HepG2 (cell line): ENCODE measurements around the gene MYEOV.

Experiments
- ELF1 ChIP-seq: sonication (generic); formaldehyde crosslinking; IDR thresholded peaks from 2 replicates; pipeline ENCODE4 v1.4.0; 2020; ENCODE audit warnings: missing genetic modification reagents
- MAFK ChIP-seq, 2 experiments: IDR thresholded peaks in 1 of 2; conservative IDR thresholded peaks in 1 of 2; 2 replicates each; pipeline ENCODE4 v1.6.1; 2011; ENCODE audit warnings: improper control_type of control experiment in 2 of 2, low read length in 2 of 2
- MYC ChIP-seq: sonication (generic); formaldehyde crosslinking; IDR thresholded peaks from 2 replicates; pipeline ENCODE4 v1.9.0; 2021; ENCODE audit warnings: missing genetic modification reagents, borderline replicate concordance
- SAP130 ChIP-seq: IDR thresholded peaks from 2 replicates; pipeline ENCODE4 v1.6.1; 2016; ENCODE audit warnings: low read depth
- SUZ12 ChIP-seq: fragments of 150-350 bp; IDR thresholded peaks from 2 replicates; pipeline ENCODE4 v1.6.1; 2014; ENCODE audit warnings: low read depth, low read length
- UBTF ChIP-seq: sonication (generic); formaldehyde crosslinking; IDR thresholded peaks from 2 replicates; pipeline ENCODE4 v1.4.0; 2020; ENCODE audit warnings: mild to moderate bottlenecking, missing genetic modification reagents
- ZKSCAN1 ChIP-seq: fragments of 150-350 bp; IDR thresholded peaks from 2 replicates; pipeline ENCODE4 v1.6.1; 2014; ENCODE audit warnings: low read length
- ZNF101 ChIP-seq: sonication (generic); formaldehyde crosslinking; IDR thresholded peaks from 2 replicates; pipeline ENCODE4 v1.4.0; 2020; ENCODE audit warnings: mild to moderate bottlenecking, low read depth, missing genetic modification reagents, borderline replicate concordance
- TF ChIP-seq, protein P1 (sequence below): sonication (generic); formaldehyde crosslinking; IDR thresholded peaks from 2 replicates; pipeline ENCODE4 v1.9.0; 2021; ENCODE audit warnings: missing genetic modification reagents, borderline replicate concordance
- TF ChIP-seq, protein P2 (sequence below): sonication (generic); formaldehyde crosslinking; IDR thresholded peaks from 2 replicates; pipeline ENCODE4 v1.5.0; 2020; ENCODE audit warnings: mild to moderate bottlenecking, missing genetic modification reagents, moderate library complexity
- TF ChIP-seq, protein P3 (sequence below), 2 experiments: sonication (generic) in 1 of 2; formaldehyde crosslinking in 1 of 2; IDR thresholded peaks; 2 replicates each; pipeline versions ENCODE4 v1.5.1 to v1.6.1; 2011 to 2020; ENCODE audit warnings: borderline replicate concordance in 1 of 2, low read depth in 1 of 2, low read length in 1 of 2, mild to moderate bottlenecking in 1 of 2, missing genetic modification reagents in 1 of 2, moderate library complexity in 1 of 2
- TF ChIP-seq, protein P4 (sequence below): sonication (generic); formaldehyde crosslinking; IDR thresholded peaks from 2 replicates; pipeline ENCODE4 v1.9.0; 2021; ENCODE audit warnings: missing genetic modification reagents, mild to moderate bottlenecking, borderline replicate concordance

- TF ChIP-seq ZKSCAN1 (peak; percentile 83), ELF1 (CRISPR knock-in tag) (0 out of 2 replicates have a peak, but pooled peaks have one; percentile 22), UBTF (CRISPR knock-in tag) (no peak), SUZ12 (no peak), SAP130 (CRISPR knock-in tag) (peak; percentile 59), ZNF101 (no peak), MYC (no peak), MAFK (conservative IDR thresholded peaks at IDR 0.05 in 1 of 2, IDR thresholded peaks at IDR 0.05 in 1 of 2; ENCODE audit: low read length in 2 of 2) (no peak)
- TF ChIP-seq, protein P1, sequence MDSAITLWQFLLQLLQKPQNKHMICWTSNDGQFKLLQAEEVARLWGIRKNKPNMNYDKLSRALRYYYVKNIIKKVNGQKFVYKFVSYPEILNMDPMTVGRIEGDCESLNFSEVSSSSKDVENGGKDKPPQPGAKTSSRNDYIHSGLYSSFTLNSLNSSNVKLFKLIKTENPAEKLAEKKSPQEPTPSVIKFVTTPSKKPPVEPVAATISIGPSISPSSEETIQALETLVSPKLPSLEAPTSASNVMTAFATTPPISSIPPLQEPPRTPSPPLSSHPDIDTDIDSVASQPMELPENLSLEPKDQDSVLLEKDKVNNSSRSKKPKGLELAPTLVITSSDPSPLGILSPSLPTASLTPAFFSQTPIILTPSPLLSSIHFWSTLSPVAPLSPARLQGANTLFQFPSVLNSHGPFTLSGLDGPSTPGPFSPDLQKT (CRISPR knock-in tag) = no peak
- TF ChIP-seq, protein P2, sequence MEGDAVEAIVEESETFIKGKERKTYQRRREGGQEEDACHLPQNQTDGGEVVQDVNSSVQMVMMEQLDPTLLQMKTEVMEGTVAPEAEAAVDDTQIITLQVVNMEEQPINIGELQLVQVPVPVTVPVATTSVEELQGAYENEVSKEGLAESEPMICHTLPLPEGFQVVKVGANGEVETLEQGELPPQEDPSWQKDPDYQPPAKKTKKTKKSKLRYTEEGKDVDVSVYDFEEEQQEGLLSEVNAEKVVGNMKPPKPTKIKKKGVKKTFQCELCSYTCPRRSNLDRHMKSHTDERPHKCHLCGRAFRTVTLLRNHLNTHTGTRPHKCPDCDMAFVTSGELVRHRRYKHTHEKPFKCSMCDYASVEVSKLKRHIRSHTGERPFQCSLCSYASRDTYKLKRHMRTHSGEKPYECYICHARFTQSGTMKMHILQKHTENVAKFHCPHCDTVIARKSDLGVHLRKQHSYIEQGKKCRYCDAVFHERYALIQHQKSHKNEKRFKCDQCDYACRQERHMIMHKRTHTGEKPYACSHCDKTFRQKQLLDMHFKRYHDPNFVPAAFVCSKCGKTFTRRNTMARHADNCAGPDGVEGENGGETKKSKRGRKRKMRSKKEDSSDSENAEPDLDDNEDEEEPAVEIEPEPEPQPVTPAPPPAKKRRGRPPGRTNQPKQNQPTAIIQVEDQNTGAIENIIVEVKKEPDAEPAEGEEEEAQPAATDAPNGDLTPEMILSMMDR (CRISPR knock-in tag) = no peak
- TF ChIP-seq, protein P3, sequence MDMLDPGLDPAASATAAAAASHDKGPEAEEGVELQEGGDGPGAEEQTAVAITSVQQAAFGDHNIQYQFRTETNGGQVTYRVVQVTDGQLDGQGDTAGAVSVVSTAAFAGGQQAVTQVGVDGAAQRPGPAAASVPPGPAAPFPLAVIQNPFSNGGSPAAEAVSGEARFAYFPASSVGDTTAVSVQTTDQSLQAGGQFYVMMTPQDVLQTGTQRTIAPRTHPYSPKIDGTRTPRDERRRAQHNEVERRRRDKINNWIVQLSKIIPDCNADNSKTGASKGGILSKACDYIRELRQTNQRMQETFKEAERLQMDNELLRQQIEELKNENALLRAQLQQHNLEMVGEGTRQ (IDR thresholded peaks at IDR 0.05; ENCODE audit: low read depth, low read length) = no peak
- TF ChIP-seq, protein P3 (CRISPR knock-in tag; IDR thresholded peaks at IDR 0.05; ENCODE audit: borderline replicate concordance) = no peak
- TF ChIP-seq, protein P4, sequence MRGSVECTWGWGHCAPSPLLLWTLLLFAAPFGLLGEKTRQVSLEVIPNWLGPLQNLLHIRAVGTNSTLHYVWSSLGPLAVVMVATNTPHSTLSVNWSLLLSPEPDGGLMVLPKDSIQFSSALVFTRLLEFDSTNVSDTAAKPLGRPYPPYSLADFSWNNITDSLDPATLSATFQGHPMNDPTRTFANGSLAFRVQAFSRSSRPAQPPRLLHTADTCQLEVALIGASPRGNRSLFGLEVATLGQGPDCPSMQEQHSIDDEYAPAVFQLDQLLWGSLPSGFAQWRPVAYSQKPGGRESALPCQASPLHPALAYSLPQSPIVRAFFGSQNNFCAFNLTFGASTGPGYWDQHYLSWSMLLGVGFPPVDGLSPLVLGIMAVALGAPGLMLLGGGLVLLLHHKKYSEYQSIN = no peak
Measured at GRCh38 chr11:69298267-69299022, 4.5 kb downstream of the MYEOV start.
